Measurements from ENCODE around the gene CTBP1.

Gene CTBP1

DNA sequence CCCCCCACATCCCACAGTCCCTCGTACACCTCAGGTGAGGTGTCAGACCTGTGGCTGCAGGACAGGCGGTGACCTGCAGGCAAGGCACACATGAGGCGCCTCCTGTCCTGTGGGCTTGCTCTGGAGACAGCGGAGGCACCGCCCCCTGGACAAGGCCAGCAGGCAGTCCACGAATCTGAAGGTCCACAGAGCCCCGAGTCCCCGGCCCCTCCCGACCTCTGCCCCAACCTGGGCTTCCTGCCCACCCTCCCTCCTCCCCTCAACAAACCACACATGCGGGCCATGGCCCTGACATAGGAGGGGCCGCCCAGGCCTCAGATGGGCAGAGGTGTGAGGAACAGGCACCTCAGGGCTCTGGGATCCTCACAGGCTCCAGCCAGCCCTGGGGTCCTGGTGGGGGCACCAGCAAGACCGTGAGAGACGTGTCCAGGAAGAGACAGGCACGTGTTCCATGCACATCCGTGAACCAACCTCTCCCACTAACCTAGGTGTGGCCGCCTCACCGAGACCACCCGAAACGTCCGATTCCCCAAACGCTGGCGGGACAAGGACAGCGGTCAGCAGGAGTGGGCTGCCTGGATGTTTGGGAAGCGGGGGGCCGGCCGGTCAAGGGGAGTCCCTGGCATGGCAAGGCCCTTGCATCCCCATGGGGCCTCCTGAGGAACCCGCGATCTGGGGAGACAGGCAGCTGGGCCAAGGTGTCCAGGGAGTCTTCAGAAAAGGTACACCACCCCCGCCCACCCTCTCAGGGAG, 25.8 kb downstream of the CTBP1 start:
- DNase-seq (ENCODE audit: low spot score), result no peak

DNA sequence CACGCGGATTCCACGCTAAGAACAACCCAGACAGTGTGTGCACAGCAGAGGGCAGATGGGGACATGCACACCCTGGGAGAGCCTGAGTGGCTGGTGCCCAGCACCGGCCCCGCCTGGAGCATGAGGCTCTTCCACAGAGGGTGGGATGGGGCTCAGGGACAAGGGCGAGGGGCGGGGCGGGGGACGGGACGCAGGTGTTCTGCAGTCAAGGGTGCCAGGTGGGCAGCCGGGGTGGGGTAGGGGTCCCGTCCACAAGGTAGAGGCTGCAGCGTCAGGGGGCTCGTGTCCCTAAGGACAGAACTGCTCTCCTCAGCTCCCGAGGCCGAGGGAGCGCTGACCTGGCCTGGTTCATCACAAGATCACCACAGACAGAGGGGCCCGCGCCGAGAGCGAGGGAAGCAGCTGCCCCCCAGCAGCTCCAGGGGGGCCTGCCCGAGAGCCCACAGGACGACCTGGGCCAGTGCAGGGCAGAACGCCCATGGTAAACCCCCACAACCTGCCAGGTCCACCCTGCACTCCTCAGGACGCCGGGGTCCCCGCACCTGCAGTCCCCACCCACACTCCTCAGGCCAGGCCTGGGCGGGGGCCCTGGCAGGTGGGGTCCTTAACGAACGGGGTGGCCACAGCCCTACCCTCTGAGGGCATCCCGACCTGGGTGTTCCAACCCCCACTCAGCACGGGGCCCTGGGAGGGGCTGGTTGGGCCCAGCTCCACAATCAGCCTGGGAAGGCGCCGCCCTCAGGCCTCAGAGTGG, 26.7 kb downstream of the CTBP1 start:
- no peak for DNase-seq (ENCODE audit: low spot score)

DNA sequence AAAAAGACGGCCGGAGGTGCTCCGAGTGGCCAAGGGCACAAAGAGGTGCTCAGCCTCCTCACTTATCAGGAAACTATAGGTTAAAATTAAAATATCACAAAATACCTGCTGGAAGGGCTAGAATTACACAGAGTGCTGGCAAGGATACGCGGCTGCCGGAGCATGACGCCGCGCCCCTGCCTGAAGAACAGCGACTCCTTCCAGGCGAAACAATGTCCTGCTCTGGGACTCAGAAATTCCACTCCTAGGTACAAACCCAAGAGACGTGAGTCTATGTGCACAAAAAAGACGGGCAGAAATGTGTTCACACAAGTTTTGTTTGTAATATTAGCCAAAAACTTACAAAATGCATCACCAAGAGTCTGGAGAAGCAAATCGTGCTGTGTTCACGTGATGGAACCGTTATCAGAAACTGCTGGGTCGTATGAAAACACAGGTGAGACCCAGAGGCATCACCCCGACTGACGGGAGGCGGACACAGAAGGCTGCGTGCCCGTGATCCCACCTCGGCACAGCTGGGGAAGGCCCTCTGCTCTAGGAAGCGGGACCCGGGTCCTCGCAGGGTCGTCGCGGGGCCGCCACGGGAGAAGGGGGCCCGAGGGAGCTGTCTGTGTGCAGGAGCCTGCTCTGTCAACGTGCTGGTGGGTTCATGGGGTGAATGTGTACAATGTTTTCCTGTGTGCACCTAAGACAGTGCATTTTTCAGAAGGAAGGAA, 27.6 kb downstream of the CTBP1 start:
- no peak for DNase-seq (ENCODE audit: low spot score)

DNA sequence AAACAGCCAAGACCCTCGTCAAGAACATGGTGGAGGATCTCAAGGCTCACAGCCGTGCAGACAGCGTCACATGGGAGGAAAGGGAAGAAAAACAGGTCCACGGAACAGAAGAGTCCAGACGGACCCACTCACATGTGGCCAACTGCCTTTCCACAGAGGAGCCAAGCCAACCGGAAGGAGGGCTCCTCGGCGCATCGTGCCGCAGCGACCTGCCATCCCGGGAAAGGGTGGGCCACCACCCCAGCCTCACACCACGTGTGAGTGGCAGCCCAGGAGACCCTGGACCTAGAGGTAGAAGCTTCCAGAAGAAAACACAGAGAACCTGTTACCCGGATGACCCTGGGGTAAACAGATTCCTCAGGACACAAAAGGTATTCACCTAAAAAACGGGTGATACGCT, 28.4 kb downstream of the CTBP1 start:
- no peak for DNase-seq (ENCODE audit: low spot score)

DNA sequence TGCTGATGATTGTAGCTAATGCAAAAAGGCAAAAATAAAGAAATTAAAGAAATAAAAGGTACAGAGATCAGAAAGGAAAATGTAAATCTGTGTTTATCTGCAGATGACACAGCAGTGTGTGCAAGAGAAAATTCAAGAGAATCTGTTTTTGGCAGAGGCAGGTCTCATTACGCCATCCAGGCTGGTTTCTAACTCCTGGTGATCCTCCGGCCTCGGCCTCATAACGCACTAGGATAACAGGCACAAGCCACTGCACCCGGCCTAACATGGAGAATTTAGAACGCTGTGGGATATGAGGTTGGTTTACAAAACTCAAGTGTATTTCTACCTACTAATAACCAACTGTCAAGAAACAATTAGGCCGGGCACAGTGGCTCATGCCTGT, 29.4 kb downstream of the CTBP1 start:
- no peak for DNase-seq (ENCODE audit: low spot score)

DNA sequence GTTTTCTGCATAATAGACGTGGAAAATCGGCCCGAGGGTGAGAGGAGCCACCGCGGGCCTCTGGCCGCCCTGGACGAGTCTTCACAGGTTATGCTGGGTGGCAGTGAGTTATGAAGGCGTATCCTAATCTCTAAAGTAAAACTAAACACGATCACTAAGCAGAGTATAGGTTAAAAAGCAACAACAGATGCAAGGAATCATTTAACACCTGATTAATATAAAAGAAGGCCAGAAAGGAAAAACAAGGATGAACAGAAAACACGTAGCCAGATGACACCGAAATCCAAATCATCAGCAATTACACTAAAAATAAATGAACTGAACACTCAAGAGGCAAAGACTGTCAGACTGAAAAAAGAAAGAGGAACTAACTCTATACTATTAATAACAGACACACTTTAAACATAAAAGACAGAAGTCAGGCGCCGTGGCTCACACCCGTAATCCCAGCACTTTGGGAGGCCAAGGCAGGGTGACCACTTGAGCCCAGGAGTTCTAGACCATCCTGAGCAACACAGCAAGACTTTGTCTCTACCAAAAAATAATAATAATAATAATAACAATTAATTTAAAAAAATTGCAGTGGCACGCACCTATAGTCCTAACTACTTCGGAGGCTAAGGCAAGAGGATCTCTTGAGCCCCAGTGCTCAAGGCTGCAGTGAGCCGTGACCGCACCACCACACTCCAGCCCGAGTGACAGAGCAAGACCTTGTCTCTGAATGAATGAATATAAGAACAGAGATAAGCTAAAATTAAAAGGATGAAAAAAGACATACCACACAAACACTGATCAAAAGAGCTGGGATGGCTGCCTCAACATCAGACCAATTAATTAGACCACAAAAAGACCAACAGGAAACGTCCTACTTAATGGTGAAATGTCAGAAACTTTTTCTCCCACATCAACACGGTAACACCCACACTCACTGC, 30.0 kb downstream of the CTBP1 start:
- DNase-seq (ENCODE audit: low spot score), result no peak

DNA sequence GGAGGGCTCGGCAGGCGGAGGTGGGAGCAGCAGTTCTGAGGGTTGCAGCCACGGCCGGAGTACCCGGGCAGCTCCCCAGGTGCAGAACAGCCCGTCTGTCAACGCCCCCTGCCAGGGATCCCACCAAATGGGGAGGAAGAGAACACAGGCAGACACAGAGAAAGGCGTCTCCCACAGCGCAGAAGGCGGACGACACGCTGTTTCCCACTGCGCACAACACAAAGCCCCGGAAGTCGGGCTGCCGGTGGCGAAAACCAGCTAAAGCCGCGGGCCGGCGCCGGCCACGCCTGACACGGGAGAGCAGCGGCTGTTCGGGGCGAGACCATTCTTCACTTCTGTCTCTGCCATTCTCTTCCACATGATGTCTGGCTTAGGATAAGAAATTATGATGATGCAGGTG, 31.6 kb downstream of the CTBP1 start:
- no peak for DNase-seq (ENCODE audit: low spot score)

DNA sequence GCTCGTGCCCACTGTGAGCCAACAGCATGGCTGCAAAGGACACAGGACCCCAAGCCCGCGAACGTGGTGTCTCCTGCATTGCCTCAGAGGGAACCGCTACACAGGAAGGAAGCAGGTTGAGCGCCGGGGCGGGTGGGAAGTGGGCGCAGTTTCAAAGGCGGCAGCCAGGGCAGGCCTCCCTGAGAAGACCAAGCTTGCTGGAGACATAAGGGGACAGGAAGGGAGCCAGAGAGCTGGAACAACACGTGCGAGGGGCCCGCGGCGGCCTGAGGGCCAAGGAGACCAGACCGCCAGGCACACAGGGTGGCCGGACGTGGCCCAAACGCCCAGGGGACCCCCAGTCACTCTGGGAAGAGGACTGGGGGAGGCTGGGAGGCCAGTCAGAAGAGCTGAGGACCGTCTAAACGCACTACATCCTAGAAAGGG, 32.0 kb downstream of the CTBP1 start:
- DNase-seq (ENCODE audit: low spot score), result no peak

DNA sequence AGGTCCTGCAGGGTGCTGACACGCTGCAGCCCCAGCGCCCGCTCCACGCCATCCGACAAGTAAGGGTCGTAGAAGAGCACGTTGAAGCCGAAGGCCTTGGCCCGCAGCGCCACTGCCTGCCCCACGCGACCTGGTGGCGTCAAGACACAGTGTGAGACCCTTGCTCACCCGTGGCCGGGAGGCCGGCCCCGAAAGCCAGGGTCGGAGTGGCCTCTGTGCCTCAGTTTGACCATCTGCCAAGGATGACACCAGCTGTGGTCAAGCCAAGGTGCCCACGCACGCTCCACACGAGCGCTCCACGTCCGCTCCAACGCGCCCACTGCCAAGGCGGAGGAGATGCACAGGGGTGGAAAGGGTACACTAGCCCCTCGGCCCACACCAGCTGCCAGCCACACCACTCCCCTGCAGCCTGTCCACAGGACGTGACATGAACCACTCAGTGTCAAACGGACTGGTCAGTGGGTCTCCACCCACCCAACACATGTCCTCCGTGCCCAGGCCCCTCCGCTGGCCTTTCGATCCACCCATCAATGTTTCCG, 32.8 kb downstream of the CTBP1 start:
- no peak for DNase-seq (ENCODE audit: low spot score)

DNA sequence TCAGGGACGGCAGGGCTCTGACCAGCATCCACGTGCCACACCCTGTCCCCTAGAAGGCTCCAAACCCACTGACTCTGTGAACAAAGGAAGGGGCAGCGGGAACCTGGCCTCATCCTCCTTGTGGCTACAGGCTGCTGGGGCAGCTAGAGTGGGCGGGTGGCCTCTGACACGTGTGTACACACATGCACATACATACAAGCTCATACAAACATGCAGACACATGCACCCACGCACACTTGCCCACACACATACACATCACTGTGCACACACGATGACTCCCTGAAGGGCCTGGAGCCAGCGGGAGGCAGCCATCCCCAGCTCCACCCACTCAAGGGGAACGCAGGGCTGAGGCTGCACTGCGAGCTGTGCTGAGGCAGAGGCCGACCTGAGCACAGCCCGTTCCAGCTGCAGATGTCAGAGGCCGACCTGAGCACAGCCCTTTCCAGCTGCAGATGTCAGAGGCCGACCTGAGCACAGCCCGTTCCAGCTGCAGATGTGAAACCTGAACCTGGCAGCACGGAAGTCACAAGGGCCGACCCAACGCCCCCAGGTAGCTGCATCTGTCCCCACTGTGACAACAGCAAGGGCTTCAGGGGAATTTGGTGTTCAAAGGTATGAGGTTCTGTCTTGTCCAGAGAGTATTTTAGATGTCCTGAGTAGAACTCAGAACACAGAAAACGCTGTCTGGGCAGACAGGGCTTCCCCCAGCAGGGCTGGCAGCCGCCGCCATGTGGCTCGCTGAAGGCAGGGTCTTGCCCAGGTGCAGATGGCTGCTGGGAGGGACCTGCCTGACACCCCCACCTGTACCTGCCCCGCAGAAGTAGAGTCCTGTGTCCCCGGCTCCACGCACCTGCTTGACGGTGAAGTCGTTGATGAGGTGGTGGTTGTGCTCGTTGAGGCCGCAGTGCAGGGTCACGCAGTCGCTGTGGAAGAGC, 33.5 kb downstream of the CTBP1 start:
- no peak for DNase-seq (ENCODE audit: low spot score)

DNA sequence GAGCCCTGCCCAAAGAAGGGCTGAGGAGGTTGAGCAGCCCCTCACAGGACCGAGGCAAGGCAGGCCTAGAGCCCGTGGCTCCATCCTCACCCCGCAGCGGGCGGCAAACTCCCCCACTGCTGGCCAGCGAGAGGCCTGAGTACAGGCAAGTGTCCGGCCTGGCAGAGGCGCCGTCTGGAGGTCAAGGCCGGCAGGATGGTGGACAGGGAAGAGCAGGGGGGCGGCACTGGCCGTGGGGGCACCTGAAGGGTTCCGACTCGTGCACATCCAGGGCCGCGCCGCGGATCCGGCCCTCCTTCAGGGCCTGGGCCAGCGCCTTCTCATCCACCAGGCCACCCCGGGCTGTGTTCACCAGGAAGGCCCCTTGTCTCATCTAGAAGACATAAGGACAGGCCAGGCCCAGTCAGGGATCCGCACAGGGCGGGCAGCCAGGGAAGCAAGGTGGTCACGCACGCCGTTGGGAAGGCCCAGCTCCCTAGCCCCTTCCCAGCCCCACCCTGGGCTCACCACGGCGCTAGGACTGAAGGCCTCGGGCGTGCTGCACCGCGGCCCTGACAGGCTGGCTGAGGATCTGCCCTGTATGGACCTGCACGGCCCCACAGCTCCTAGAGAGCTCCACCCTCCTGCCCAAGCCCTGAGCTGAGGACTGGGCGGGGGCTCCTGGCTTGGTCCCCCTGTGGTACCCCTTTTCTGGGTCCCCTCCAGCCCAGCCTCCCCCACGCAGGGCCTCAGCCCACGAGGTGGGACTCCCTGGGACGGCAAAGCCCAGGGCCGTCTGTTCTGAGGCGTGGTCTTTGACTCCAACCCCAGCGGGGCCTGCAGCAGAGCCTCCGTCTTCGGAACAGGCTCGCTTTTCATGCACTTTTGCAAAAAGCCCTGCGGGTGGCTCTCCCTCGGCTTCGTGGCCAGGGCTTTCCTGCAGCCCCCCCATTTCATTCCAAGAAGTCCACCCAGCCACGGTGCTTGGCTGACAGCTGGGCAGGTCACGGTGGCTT, 34.5 kb downstream of the CTBP1 start:
- DNase-seq (ENCODE audit: low spot score), result no peak

DNA sequence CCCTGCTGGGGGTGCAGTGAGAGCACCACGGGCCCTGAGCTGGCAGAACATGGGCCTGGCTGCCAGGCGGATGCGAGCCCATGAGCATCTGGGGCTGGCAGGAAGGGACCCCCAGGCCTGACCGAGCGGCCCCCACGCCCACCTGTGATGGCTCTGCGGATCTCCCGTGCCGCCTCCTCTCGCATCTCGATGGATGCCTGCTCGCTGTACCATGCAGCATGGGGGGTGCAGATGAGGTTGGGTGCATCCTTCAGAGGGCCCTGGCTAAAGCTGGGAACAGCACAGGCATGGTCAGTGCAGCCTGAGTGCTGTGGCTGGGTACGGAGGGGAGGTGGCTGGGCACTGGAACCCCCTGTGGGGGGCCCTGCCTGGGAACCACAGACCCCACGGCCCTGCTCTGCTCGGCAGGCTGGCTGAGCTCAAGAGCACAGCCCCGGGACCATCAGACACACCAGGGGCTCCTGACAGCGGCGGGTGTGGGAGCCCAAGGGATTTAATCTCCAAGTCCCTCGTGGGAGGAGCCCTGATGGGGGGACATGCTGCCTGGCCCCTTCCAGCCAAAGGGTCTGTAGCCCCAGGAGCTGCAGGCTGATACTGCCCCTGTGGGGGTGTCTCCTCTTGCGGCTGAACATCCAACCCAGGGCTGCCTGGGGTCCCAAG, 35.5 kb downstream of the CTBP1 start:
- no peak for DNase-seq (ENCODE audit: low spot score)

DNA sequence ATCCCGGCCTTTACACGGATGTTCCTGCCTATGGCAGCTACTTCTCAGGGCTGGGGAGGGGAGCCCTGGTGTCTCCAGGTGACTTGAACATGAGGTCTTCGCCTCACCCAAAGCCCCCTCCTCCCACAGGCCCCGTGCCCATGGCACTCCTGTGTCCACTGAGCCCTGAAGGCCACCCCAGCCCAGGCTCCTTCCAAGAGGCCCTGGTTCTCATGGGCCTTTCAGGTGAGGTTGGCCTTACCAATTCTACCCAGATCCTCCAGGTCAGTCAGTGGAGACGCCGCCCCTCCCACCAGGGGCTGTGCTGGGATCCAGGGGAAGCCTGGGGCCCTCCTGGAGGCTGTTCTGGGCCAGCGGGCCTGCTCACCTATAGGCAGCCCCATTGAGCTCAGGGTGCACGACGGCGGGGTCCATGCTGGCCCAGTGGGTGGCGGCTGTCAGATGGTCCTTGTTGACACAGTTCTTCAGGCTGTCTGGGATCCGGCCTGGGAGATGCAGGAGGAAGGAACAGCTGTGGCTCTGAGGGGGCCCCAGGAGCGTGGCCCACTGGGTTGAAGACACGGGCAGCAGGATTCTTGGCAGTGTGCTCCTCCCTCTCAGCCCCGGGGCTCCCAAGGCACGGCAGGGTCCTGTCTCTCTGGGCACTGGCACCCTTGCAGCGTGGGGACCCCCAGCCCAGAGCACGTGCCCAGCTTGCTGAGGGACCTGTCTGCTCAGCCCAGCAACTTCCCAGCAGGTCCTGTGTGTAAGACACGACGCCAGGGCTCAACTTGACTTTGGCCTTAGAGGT, 36.2 kb downstream of the CTBP1 start:
- no peak for DNase-seq (ENCODE audit: low spot score)

DNA sequence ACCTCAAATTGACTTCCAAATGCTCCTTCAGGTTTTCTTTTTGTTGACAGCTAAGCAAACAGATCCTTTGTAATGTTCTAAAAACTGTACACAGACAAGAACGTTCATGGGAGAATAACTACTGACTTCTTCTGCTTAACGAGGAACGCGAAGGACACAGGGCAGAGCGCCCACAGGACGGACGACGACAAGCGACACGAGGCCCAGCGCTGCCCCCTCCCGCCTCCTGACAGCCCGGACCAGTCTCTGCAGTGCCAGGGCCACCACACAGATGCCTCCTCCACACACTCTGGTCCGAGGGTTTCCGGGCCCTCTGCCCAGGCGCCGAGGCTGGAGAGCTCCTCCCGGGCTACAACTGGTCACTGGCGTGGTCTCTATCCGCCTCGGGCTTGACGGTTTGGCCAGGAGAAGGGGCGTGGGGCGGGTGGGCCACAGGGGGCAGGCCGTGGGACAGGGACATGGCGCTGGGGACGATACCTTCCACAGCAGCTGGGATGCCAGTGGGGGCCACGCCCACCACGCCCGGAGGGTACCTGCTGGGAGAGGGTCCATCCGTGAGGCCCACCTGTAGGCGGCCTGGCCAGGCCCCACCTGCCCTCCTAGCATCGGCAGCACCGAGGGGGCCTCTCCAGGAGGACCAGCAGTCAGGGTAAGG, 36.9 kb downstream of the CTBP1 start:
- DNase-seq (ENCODE audit: low spot score), result no peak

DNA sequence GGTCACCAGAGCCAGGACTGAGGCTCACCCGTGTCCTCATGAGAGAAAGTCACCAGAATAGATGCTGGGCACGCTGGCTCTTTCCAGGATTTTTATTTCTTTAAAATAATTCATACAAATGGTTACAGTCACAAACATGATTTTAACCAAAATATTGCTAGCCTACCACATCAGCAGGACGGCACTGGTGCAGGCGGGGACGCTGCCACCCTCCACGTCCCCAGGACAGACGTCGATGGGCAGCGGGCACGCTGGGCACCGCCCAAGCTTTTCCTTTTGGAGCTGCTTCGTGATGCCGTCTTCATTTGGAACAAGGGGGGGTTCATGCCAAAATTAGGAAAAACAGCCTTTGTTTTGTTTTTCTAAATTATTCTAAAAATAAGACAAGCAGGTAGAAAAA, 37.6 kb downstream of the CTBP1 start:
- DNase-seq (ENCODE audit: low spot score), result no peak

DNA sequence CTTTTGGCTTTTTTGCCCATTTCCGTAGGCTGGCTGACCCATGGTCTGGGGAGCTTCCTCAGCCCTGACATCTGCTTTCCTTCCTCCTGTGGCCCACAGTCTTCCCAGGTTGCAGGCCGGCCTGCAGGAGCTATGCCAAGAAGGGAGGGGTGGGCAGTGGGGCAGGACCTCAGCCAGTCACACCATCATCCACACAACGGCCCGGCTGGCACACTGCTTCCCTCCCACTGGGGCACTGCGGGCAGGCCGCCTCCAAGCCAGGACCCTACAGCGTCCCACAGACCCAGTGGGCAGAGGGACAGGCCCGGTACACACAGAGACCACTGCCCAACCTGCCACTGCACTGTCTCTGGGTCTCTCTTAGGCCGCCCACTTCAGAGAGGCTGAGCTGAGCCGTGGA, 38.0 kb downstream of the CTBP1 start:
- DNase-seq (ENCODE audit: low spot score), result no peak

DNA sequence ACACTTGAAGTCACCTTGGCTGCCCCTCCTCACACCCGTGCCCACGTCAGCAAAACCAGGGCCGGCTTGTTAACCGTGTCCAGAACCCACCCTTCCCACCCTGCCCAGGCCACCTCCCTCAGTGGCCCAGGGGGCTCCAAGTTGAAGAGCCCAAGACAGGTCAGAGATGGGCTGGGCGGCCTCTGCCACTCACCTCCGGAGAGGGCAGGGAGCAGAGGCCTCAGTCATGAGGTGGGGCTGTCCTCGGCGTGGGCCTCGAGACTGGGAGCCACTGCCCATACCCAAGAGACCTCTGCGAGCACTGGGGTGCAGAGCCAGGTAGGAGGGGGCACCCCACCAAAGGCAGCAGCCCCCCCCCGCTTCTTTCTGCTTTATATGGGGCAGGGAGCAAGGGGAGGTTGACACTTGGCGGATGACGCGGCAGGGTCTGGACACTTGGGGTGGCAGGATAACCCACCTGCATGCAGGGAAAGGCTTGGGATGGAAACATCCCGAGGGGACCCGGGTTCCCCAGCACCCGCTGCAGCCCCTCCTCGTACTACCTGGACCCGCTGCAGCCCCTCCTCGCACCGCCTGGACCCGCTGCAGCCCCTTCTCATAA, 38.6 kb downstream of the CTBP1 start:
- no peak for DNase-seq (ENCODE audit: low spot score)
